NK-92 treated with Interleukin-12 subunit alpha and Interleukin-12 subunit beta, amount 100 ng/mL, for 24 hours (cell line): ENCODE measurements around the gene AP5M1.
"Not testable (repeated sequence)": the region's sequence is repeated elsewhere in the genome, so short reads cannot be mapped to it uniquely, and the experiment has no call there.

Source experiments
- DNase-seq: peaks from one replicate; lab custom pipeline; 2025; lab: John Stamatoyannopoulos, UW

The AP5M1 gene

DNA sequence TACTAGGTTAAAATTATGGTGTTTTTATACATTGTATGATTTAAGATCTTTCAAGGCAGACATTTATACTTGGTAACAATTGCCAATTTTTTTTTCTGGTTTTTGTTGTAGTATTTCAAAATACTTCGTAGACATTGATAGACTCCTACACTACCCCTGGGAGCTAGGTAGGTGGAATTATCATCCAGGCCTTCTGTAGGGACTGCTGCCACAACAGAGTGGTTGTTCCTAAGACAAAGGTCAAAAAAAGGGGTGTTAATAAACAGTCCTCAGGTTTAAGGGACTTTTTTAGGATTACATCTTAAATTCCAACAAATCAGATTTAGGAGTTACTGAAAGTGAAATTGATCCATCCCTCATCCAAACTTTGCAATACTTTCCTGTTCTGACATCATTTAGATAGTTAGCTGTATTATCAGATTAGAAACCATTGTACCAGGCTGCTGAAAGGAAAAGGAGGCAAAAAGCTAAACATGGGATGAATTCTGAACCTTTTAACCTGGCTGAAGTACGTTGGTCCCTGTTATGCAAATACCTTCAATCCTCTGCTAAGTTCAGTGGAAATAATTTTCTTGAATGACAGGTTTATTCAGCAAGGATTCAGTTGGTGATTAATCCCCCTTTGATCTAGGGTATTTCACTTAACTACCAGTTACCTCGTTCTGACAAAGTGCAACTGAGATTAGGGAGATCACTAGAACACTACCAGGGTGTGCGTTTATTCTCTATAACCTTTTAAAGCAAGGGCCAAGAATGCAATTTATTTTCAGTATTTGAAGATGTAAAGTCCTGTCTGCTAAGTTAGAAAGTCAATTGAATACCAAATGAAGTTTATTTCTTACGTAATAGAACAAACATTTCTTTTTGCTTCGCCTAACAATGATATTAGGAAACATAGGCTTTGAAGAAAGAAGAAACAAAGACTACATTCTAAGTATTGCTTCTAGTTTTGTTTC lies 23.2 kb downstream of the AP5M1 start:
- DNase-seq = no peak

DNA sequence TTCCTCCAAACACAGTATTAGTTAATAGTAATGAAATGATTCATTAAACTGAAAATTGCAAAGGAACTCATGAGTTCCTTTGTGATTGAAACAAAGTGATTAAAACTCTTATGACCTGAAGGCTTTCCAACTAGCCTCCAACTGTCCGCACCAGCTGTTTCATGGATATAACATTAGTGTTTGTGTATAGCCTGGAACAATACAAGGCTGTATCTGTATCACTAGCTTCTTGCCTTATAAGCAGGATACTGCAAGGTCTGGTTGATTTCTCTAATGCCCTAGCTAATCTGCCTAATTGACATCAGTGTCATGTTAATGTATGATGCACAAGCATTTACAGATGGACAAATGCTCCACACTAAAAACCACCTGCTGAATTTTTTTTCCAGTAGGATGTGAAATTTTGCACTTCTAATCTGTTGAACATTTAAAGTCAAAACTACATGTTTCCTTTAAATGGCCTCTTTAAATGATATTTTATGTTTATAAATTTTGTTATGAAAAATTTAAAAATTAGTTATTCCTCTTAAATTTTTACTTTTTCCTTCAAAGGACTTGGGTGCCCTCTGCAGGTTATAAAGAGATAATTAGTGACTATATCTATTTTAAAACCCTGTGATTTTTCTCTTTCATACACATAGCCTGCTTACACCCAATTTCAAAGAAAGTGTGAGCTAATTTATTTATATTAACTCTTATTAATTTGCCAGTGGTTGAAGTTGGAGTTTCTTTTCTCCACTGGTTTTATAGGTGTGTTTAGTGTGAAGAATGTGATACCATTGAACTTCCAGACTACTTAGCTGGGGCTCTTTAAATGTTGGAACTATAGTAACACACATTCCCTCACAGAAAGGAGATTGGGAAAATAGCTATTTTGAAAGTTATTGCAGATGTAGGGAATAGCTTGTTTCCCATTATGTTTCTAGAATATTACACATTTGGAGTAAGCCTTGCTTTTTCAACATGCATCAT lies 25.4 kb downstream of the AP5M1 start:
- DNase-seq = no peak

DNA sequence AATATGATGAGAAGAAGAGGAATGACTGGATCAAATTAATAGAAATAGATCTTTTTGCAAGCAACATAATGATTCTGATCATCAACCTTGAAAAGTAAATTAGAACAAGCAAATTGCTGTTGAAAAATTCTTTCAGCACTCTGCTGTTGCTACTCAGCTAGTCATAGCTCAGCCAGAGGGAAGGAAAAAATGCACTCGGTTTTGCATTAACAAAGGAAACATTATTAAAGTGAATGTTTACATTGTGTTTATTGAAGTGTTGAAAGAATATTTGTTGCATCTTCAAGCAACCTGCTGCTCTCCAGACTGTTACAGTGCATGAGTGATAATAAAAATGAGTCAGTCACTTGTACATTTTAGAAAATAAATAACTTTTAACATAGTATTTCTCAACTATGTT lies 26.5 kb downstream of the AP5M1 start:
- no peak for DNase-seq

DNA sequence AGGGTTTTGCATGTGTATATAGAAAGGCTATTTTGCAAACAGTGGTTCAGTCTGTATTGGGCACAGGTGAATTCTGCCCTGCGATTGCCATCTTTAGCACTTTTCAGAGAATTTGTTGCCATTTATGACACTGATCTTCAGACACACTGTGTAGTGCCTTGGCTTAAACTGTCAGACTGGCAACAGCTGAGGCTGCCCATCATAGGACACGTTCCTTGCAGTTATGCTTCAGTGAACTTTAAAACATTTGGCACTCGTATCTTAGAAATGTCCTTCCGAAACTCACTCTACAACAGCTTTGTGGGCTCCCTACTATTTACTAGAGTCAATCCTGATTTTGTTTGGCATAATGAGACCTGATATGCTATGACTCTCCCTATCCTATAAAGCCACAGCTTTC lies 29.1 kb downstream of the AP5M1 start:
- no peak for DNase-seq

DNA sequence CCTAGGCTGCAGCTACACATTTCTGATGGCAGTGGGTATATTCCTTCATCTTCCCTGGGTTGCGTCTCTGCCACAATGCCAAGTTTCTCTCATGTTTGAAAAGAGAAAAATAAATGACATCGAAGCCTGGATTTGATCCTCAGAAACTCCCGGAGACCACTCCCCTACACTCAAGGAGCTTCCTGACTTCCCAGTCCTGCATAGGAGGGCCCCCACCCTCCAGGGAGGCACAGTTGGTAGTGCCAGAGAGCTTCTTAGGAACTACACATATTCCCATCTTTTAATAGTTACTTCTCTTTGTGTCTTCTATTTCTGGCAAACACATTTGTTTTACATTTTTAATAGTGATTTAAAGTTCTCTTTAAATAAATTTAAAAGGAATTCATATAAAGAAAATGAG lies 30.7 kb downstream of the AP5M1 start:
- no peak for DNase-seq

DNA sequence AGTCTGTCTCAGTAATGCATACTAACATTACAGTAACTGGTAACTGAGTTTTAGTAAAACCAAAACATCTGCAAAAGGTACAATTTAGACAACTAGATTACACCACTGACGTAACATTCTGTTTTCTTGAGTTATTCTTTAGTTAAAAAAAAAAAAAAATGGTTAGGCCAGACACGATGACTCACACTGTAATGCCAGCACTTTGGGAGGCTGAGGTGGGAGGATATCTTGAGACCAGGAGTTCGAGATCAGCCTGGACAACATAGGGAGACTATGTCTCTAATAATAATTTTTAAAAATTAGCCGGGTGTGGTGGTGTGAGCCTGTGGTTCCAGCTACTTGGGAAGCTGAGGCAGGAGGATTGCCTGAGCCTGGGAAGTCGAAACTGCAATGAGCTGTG lies 34.1 kb downstream of the AP5M1 start:
- DNase-seq = no peak

DNA sequence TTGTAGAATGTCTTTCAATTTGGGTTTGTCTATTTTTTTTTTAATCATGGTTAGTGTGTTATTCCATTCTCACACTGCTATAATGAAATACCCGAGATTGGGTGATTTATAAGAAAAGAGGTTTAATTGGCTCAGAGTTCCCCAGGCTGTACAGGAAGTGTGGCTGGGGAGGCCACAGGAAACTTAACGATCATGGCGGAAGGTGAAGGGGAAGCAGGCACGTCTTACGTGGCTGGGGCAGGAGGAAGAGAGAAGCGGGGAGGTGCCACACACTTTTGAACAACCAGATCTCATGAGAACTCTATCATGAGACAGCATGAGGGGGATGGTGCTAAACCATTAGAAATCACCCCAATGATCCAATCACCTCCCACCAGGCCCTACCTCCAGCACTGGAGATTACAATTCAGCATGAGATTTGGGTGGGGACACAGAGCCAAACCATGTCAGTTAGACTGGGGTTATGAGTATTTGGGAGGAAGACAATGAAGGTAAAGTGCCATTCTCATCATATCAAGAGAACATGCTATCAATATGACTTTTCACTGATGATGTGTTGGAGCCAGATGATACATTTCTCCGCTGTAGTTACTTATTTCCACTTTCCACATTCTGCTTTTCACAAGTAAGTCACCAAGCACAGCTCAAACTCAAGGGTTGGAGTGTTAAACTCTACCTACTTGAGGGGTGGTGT lies 45.8 kb downstream of the AP5M1 start:
- DNase-seq = no peak

DNA sequence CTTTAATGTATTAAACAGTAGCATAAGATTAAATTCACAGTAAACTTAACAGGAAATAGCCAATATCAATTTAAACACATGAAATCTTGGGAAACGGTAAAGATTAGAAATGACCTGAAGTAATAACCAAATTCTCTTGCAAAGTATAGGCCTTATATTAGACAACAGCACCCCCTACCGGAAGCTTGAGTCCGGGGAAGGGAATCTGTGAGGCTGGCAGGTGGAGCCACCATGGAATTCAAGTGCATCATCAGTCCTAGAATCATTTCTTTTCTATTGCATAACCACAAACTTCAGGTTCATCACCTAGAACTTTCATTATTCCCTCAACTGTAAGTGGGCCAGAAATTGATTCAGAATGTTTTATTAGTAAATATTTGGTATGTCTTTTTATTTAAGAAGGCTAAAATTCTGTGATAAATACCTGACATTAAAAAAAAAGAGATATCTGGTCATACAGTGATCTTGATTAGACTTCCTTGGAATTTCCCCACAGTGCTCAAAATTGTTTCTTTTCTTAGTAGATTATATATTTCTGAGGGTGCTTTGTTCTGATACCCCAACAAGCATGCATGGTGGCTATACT lies 48.6 kb downstream of the AP5M1 start:
- peak; percentile 39 for DNase-seq

DNA sequence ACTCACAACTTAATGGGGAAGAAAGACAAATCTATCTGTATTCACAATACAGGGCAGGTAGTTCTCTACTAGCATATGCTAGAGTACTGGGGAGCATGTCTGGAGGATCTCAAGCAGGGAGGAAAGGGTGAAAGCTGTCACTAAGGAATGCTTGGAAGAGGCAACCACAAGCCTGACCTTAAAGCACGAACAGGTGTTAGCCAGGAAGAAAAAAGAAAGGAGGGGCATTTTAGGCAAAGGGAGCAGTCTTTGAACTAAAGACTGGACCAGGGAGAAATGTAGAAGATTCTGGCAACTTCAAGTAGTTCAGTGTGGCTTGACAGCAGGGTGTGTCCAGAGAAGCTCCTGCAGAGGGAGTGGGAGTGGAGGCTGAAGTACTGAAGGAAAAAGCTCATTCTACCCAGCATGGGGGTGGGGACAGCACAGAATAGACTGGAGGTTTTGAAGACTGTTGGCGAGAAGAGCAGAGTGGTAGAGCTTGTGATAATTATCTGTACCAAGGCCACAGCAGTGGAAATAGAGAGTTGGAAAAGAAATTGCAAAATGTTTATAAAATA lies 50.9 kb downstream of the AP5M1 start:
- no peak for DNase-seq

DNA sequence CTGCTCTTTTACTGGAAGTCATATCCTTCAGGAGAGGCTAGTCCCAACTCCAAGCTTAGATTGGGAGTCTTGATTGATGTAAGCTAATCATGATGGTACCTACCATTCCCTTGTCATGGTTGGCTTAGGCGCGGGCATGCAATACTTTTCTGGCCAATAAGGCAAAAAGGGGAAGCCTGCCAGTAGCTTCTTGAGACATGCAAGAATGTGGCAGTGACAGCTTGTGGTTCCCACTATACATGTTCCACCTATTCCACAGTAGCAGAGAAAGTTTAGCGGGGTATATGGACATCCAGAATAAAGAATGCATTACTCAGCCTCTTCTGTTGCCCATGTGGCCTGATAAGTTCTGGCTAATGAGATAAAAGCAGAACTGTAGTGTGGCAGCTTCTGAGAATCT lies 55.0 kb downstream of the AP5M1 start:
- no peak for DNase-seq

DNA sequence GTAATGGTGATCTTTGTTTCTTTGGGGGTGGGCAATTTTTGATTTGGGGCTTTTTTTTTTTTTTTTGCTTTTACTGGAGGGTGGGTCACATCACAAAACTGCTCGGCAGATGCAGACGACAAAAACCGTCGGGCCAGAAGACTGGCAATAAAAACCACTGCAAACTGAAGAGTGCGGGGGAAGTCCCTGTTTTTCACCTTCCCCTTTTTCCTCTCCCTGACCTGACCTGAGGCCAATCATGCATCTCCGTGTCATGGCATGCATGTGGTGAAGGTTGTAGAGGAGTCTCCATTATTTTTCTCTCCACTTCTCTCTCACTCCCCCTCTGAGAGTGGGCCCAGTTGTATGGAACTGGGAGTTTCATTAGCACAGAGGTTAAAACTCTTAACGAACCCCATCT lies 57.5 kb downstream of the AP5M1 start:
- DNase-seq = no peak

DNA sequence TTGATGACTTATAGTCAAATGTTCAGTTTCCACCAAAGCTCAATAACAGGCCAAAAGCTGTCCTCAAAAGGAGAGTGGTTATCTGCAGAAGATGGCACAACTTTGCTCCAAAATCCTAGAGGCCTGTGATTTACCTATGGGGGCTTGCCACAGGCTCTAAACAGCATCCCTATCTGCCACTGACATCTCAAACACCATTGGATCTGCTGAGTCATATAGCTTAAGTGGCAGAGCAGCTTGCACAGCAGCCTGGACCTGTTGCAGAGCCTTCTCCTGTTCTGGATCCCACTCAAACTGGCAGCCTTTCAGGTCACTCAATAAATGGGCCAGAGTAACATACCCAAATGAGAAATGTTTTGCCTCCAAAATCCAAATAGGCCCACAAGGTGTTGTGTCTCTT lies 61.1 kb downstream of the AP5M1 start:
- no peak for DNase-seq

DNA sequence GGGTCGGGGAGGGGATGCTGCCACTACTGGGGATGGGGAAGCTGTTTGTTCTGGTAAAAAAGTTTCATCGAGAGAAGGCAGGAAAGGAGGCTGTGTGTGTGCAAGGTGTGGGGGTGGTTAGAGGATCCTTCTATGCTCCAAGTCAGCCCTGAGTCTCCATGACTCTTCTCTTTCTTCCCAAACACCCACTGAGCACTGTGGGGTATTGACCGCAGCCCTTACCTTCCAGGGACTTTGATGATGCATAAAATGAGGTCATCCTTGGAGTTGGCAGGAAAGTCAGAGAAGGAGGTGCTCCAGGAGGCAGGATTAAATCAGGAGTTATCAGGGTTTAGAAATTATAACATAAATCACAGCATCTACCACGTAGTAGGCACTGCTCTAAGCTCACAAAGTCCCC lies 63.7 kb downstream of the AP5M1 start:
- DNase-seq = not testable (repeated sequence)

DNA sequence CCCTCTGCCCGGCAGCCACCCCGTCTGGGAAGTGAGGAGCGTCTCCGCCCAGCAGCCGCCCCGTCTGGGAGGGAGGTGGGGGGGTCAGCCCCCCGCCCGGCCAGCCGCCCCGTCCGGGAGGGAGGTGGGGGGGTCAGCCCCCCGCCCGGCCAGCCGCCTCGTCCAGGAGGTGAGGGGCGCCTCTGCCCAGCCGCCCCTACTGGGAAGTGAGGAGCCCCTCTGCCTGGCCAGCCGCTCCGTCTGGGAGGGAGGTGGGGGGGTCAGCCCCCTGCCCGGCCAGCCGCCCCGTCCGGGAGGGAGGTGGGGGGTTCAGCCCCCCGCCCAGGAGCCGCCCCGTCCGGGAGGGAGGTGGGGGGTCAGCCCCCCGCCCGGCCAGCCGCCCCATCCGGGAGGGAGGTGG lies 65.0 kb downstream of the AP5M1 start:
- DNase-seq = not testable (repeated sequence)

DNA sequence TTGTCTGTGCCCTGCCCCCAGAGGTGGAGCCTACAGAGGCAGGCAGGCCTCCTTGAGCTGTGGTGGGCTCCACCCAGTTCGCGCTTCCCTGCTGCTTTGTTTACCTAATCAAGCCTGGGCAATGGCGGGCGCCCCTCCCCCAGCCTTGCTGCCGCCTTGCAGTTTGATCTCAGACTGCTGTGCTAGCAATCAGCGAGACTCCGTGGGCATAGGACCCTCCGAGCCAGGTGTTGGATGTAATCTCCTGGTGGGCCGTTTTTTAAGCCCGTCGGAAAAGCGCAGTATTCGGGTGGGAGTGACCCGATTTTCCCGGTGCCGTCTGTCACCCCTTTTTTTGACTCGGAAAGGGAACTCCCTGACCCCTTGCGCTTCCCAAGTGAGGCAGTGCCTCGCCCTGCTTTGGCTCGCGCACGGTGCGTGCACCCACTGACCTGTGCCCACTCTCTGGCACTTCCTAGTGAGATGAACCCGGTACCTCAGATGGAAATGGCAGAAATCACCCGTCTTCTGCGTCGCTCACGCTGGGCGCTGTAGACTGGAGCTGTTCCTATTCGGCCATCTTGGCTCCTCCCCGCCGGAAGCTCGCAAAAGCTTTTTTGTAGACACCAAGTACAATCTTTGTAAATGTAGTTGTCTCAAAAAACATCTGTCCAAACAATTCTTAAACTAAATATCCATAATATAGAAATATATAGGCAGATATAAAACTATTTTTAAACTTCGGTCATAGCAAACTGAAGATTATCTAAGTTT lies 75.0 kb downstream of the AP5M1 start:
- not testable (repeated sequence) for DNase-seq

DNA sequence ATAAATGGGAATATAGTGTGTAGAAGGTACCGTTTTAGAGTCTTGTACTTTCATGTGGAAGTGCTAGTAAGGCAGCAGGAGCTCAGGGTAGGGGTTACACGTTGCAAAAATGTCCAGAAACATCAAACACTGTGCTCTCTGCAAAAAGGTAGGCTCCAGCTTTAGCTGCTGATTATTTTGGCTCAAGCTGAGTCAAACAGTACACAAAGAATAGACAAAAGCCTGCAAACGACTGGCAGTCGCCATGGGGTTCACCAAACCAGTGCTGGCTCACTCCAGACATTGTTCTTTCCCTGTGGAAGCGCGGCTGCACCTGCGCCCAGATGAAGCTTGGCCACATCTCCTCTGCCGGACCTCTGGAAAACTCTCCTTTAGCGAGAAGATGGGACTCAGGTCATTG lies 76.3 kb downstream of the AP5M1 start:
- no peak for DNase-seq

DNA sequence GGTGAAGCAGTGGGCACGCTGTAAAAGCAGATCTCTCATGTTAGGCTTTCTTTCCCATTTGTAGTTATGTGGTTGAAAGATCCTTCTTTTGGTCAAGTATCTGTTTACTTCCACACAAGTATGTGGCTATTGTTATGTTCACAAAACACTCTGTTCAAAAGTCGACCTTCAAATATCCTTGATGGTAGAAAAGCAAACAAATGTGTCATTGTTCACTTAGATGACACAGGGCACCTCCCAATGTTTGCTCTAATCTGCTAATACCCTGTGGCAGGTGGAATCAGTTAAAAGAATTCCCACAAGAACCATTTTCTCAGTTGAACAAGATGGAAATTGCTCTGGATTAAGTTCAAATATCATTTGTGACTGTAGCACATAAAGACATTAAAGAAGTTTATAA lies 78.0 kb downstream of the AP5M1 start:
- DNase-seq = no peak
